Natural killer cell (primary cell): ENCODE data around the gene LHX6. TPM values are rescaled to one million over a fixed set of nuclear protein-coding genes. Genes with fewer than 3 reads are reported as not detected.

Experiments
- ATAC-seq, 3 donors: fragments of 150-1000 bp in 2 of 3; fragments of 200-7000 bp in 1 of 3; cut with Tn5 transposase; 1 replicate in 1 of 3; 2 replicates in 2 of 3; pipeline ENCODE4 v1.10.0; 2021; ENCODE audit warnings: mild to moderate bottlenecking in 2 of 3, moderate library complexity in 2 of 3
- DNase-seq, 2 donors: peaks; one replicate each; pipeline versions ENCODE4 v3.0.0 to v3.0.0-alpha.2; 2013 to 2021; ENCODE audit warnings: mixed read lengths in 1 of 2
- H3K27ac ChIP-seq: one replicate; pipeline ENCODE4 v1.5.1; 2013; ENCODE audit warnings: mild to moderate bottlenecking, low read length
- H3K27me3 ChIP-seq: one replicate; pipeline ENCODE4 v1.6.1; 2013; ENCODE audit warnings: low read length; ENCODE audit not compliant: control insufficient read depth, insufficient read depth
- H3K36me3 ChIP-seq: one replicate; pipeline ENCODE4 v1.6.1; 2013; ENCODE audit warnings: low read length; ENCODE audit not compliant: control insufficient read depth, insufficient read depth
- H3K4me1 ChIP-seq: one replicate; pipeline ENCODE4 v1.6.1; 2013; ENCODE audit warnings: low read length; ENCODE audit not compliant: control insufficient read depth, insufficient read depth
- H3K4me3 ChIP-seq: one replicate; pipeline ENCODE4 v1.5.1; 2013; ENCODE audit warnings: low read length
- H3K9me3 ChIP-seq: one replicate; pipeline ENCODE4 v1.6.1; 2013; ENCODE audit warnings: low read length; ENCODE audit not compliant: control insufficient read depth, insufficient read depth
- H3K27ac Mint-ChIP-seq, 2 donors: one replicate each; pipeline ENCODE4 v1.8.0; 2022; ENCODE audit warnings: mild to moderate bottlenecking in 2 of 2, mixed read lengths in 2 of 2, moderate library complexity in 1 of 2
- H3K27me3 Mint-ChIP-seq, 2 donors: one replicate each; pipeline ENCODE4 v1.8.0; 2022; ENCODE audit warnings: low read depth in 2 of 2, mixed read lengths in 2 of 2
- H3K36me3 Mint-ChIP-seq: one replicate; pipeline ENCODE4 v1.8.0; 2022; ENCODE audit warnings: mixed read lengths
- H3K4me1 Mint-ChIP-seq, 2 donors: one replicate each; pipeline ENCODE4 v1.8.0; 2022; ENCODE audit warnings: mixed read lengths in 2 of 2
- H3K4me3 Mint-ChIP-seq: one replicate; pipeline ENCODE4 v1.8.0; 2022; ENCODE audit warnings: mild to moderate bottlenecking, moderate library complexity, mixed read lengths
- H3K9me3 Mint-ChIP-seq, 2 donors: one replicate each; pipeline ENCODE4 v1.8.0; 2022; ENCODE audit warnings: mixed read lengths in 2 of 2
- CTCF ChIP-seq: fragments of 200-600 bp; IDR thresholded peaks from one replicate; pipeline ENCODE4 v1.8.0; 2022; ENCODE audit warnings: antibody characterized with exemption
- WGBS: methylation state at CpG from one replicate; pipeline ENCODE4 v1.1.7; 2013; ENCODE audit warnings: missing lambda C conversion rate; ENCODE audit not compliant: insufficient coverage; 5-methylcytosine and 5-hydroxymethylcytosine counted together
- intact Hi-C: fragments of 100-400 bp; cut with micrococcal nuclease; formaldehyde crosslinking; loops from one replicate; pipeline ENCODE4 v1.14.2; 2022
- total RNA-seq, 4 donors: library from RNA; stranded (reverse); fragments of 120-200 nt in 1 of 4; gene quantifications; one replicate each; pipeline versions ENCODE4 v1.2.3 to v1.2.4, GENCODE V29; 2013 to 2022

The LHX6 gene
- total RNA-seq, 3 donors from 2014 or later (not counting 1 experiment from before 2014, with no cell fraction given) = not detected

GRCh38 chr9:122226758-122227574 lies 1.8 kb downstream of the LHX6 start:
- H3K4me3 Mint-ChIP-seq = no peak overlapping the region
- H3K27me3 Mint-ChIP-seq = peaks cover 36 to 46% of the 10 kb centered on the region in 2 donors
- peaks cover 21% of the 10 kb centered on the region for H3K27me3 ChIP-seq

GRCh38 chr9:122226142-122226757 lies 2.5 kb downstream of the LHX6 start:
- no peak for ATAC-seq
- Mint-ChIP-seq H3K27me3 (peaks cover 43 to 51% of the 10 kb centered on the region in 2 donors), H3K9me3 (no peaks in the 10 kb centered on the region)

More at GRCh38 chr9:122226758-122227574, 1.8 kb downstream of the LHX6 start:
- H3K27ac Mint-ChIP-seq = no peak overlapping the region
- Histone ChIP-seq H3K36me3 (no peaks in the 10 kb centered on the region), H3K4me1 (peaks cover 3% of the 10 kb centered on the region), H3K9me3 (no peaks in the 10 kb centered on the region), H3K27ac (no peak overlapping the region), H3K4me3 (no peak overlapping the region)
- no peak for TF ChIP-seq CTCF
- peaks cover 0 to 6% of the 10 kb centered on the region in 2 donors for H3K4me1 Mint-ChIP-seq
- H3K36me3 Mint-ChIP-seq = no peaks in the 10 kb centered on the region
- DNase-seq (no peak), ATAC-seq (no peak)
- 94% methylated on average over 59 of the region's 59 CpGs for WGBS
- intact Hi-C loops = no loop called here
- no peaks in the 10 kb centered on the region for H3K9me3 Mint-ChIP-seq

GRCh38 chr9:122225312-122226141 lies 3.2 kb downstream of the LHX6 start:
- TF ChIP-seq CTCF = no peak
- 90% methylated on average over 51 of the region's 51 CpGs for WGBS
- H3K4me1 ChIP-seq = peaks cover 3% of the 10 kb centered on the region
- Mint-ChIP-seq H3K4me3 (no peak overlapping the region), H3K27me3 (peaks cover 49 to 53% of the 10 kb centered on the region in 2 donors), H3K36me3 (no peaks in the 10 kb centered on the region), H3K9me3 (no peaks in the 10 kb centered on the region), H3K27ac (no peak overlapping the region), H3K4me1 (peaks cover 0 to 6% of the 10 kb centered on the region in 2 donors)
- H3K36me3 ChIP-seq = no peaks in the 10 kb centered on the region
- ATAC-seq = no peak
- H3K9me3 ChIP-seq = no peaks in the 10 kb centered on the region
- DNase-seq = no peak
- peaks cover 30% of the 10 kb centered on the region for H3K27me3 ChIP-seq
- no peak overlapping the region for H3K27ac ChIP-seq
- no peak overlapping the region for H3K4me3 ChIP-seq
- intact Hi-C loops = no loop called here

More at GRCh38 chr9:122226142-122226757, 2.5 kb downstream of the LHX6 start:
- Mint-ChIP-seq H3K36me3 (no peaks in the 10 kb centered on the region), H3K4me3 (no peak overlapping the region), H3K27ac (no peak overlapping the region), H3K4me1 (peaks cover 0 to 6% of the 10 kb centered on the region in 2 donors)
- H3K9me3 ChIP-seq = no peaks in the 10 kb centered on the region
- 92% methylated on average over 51 of the region's 51 CpGs for WGBS
- peaks cover 3% of the 10 kb centered on the region for H3K4me1 ChIP-seq
- DNase-seq = no peak
- intact Hi-C loops = no loop called here
- peaks cover 25% of the 10 kb centered on the region for H3K27me3 ChIP-seq
- H3K27ac ChIP-seq = no peak overlapping the region
- no peak for TF ChIP-seq CTCF
- no peaks in the 10 kb centered on the region for H3K36me3 ChIP-seq
- H3K4me3 ChIP-seq = no peak overlapping the region
